ENCODE data around the gene SOHLH2.

- TF ChIP-seq POLR2A (IDR thresholded peaks at IDR 0.05; ENCODE audit: low read length) = no peak
- TF ChIP-seq GATA1 (IDR thresholded peaks at IDR 0.05; ENCODE audit: low read depth, low read length) = no peak
Measured at GRCh38 chr13:36129539-36129938, 84.8 kb downstream of the SOHLH2 start.
